MM.1S (cell line): ENCODE data around the gene HNRNPA3.

Source experiments
- CTCF ChIP-seq: fragments of 300-600 bp; sonication (generic); IDR thresholded peaks from 2 replicates; pipeline ENCODE4 v1.5.1; 2016; ENCODE audit warnings: antibody characterized with exemption, low read length, mixed read lengths
- EZH2 ChIP-seq: fragments of 300-600 bp; sonication (generic); optimal IDR thresholded peaks from 2 replicates; pipeline ENCODE3; 2017; ENCODE audit warnings: low read depth, mild to moderate bottlenecking, antibody characterized with exemption, low read length, mixed read lengths
- EZH2phosphoT487 ChIP-seq: fragments of 300-600 bp; sonication (generic); IDR thresholded peaks from 2 replicates; pipeline ENCODE4 v1.6.1; 2018; ENCODE audit warnings: antibody characterized with exemption, low read length

GRCh38 chr2:177260379-177260778, 47.8 kb downstream of the HNRNPA3 start:
- TF ChIP-seq CTCF: no peak
- TF ChIP-seq EZH2: no peak
- TF ChIP-seq EZH2phosphoT487: no peak
